ENCODE measurements around the gene BCAR1.

DNA sequence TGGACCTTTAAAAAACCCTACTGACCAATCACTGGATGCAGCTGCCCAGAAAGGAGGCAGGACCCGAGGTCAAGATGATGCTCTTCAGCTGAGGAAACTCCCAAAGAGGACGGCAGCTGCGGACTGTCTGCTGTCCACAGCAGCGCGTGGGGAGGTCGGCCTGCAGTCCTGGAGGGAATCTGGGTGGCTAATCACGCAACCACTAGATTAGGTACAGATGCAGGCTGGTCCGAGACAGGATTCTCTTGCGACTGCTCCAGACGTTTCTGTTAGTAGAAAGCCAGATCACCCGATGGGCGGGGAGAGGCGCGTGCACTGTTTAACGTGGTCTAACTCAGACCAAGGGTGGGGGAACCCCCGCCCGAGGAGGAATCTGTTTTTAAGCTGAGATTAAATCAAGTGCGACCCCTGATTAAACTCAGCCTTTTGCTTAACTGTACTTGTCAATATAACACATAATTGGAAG lies 53.3 kb downstream of the BCAR1 start:
- TF ChIP-seq TAF1 (IDR thresholded peaks at IDR 0.05; ENCODE audit: borderline replicate concordance, insufficient read depth, low read length) (no peak), POLR2AphosphoS5 (IDR thresholded peaks at IDR 0.05; ENCODE audit: low read depth, low read length) (no peak)
- TF ChIP-seq, protein P1, sequence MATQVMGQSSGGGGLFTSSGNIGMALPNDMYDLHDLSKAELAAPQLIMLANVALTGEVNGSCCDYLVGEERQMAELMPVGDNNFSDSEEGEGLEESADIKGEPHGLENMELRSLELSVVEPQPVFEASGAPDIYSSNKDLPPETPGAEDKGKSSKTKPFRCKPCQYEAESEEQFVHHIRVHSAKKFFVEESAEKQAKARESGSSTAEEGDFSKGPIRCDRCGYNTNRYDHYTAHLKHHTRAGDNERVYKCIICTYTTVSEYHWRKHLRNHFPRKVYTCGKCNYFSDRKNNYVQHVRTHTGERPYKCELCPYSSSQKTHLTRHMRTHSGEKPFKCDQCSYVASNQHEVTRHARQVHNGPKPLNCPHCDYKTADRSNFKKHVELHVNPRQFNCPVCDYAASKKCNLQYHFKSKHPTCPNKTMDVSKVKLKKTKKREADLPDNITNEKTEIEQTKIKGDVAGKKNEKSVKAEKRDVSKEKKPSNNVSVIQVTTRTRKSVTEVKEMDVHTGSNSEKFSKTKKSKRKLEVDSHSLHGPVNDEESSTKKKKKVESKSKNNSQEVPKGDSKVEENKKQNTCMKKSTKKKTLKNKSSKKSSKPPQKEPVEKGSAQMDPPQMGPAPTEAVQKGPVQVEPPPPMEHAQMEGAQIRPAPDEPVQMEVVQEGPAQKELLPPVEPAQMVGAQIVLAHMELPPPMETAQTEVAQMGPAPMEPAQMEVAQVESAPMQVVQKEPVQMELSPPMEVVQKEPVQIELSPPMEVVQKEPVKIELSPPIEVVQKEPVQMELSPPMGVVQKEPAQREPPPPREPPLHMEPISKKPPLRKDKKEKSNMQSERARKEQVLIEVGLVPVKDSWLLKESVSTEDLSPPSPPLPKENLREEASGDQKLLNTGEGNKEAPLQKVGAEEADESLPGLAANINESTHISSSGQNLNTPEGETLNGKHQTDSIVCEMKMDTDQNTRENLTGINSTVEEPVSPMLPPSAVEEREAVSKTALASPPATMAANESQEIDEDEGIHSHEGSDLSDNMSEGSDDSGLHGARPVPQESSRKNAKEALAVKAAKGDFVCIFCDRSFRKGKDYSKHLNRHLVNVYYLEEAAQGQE (IDR thresholded peaks at IDR 0.05; ENCODE audit: insufficient read depth in 1 of 2, low read depth in 2 of 2, low read length in 2 of 2): no peak
